OCI-LY3 (cell line): ENCODE measurements around the gene LCE4A.

ENCODE experiments used
- CTCF ChIP-seq: fragments of 200-600, 300-600 bp; sonication (generic); IDR thresholded peaks from 2 replicates; pipeline ENCODE4 v1.5.1; 2014; ENCODE audit warnings: antibody characterized with exemption, low read length, low read depth
- EZH2phosphoT487 ChIP-seq: fragments of 200-600 bp; shearing (Covaris generic); IDR thresholded peaks from 2 replicates; pipeline ENCODE4 v1.6.1; 2018; ENCODE audit warnings: antibody characterized with exemption, mixed run types, low read depth

- TF ChIP-seq CTCF (no peak), EZH2phosphoT487 (no peak)
Observed at GRCh38 chr1:152658649-152659048, 49.3 kb upstream of the LCE4A start.
